Immature natural killer cell (primary cell): ENCODE measurements around the gene MAEA. TPM values are rescaled to one million over a fixed set of nuclear protein-coding genes. Genes with fewer than 3 reads are reported as not detected.

Source experiments
- DNase-seq, 3 donors: peaks; one replicate each; pipeline ENCODE4 v3.0.0; 2022; ENCODE audit warnings: mixed read lengths in 1 of 3
- H3K27ac Mint-ChIP-seq, 6 donors: one replicate each; pipeline ENCODE4 v1.8.0; 2020; ENCODE audit warnings: mixed read lengths in 6 of 6, mild to moderate bottlenecking in 5 of 6, inconsistent platforms in 4 of 6, moderate library complexity in 3 of 6
- H3K27me3 Mint-ChIP-seq, 3 donors: one replicate each; pipeline ENCODE4 v1.8.0; 2020 to 2021; ENCODE audit warnings: low read depth in 3 of 3, mild to moderate bottlenecking in 3 of 3, mixed read lengths in 3 of 3, moderate library complexity in 3 of 3, inconsistent platforms in 1 of 3
- H3K36me3 Mint-ChIP-seq, 3 donors: one replicate each; pipeline ENCODE4 v1.8.0; 2020; ENCODE audit warnings: mixed read lengths in 3 of 3, inconsistent platforms in 2 of 3, mild to moderate bottlenecking in 2 of 3
- H3K4me1 Mint-ChIP-seq, 2 donors: one replicate each; pipeline ENCODE4 v1.8.0; 2020; ENCODE audit warnings: inconsistent platforms in 2 of 2, mild to moderate bottlenecking in 2 of 2, mixed read lengths in 2 of 2, moderate library complexity in 1 of 2
- H3K4me3 Mint-ChIP-seq, 5 donors: one replicate each; pipeline ENCODE4 v1.8.0; 2020; ENCODE audit warnings: mild to moderate bottlenecking in 5 of 5, mixed read lengths in 5 of 5, inconsistent platforms in 3 of 5, moderate library complexity in 3 of 5
- H3K9me3 Mint-ChIP-seq, 6 donors: one replicate each; pipeline ENCODE4 v1.8.0; 2020; ENCODE audit warnings: mild to moderate bottlenecking in 6 of 6, mixed read lengths in 6 of 6, inconsistent platforms in 4 of 6, moderate library complexity in 3 of 6
- polyA plus RNA-seq, 3 donors: library from polyadenylated mRNA; unstranded; fragments of 300-500 nt; fragmentation: Illumina TruSeq; gene quantifications; one replicate each; pipeline ENCODE4 v1.2.3, GENCODE V29; 2021

Gene MAEA
- polyA plus RNA-seq, 3 donors from 2014 or later = 60.7 to 76.0 (median 72.9) TPM

DNA sequence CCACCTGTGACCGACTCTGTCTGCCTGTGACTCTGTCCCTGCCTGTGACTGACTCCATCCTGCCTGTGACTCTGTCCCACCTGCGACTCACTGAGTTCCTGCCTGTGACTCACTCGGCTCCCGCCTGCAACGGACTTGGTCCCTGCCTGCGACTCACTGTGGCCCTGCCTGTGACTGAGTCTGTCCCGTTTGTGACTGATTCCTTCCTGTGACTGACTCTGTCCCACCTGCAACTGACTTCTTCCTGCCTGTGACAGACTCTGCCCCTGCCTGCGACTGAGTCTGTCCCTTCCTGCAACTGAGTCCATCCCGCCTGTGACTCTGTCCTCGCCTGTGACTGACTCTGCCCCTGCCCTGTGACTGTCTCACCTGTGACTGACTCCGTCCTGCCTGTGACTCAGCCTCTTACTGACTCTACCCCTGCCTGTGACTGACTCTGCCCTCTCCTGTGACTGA, 47.7 kb downstream of the MAEA start:
- no peak for DNase-seq
- no peaks in the 10 kb centered on the region for H3K9me3 Mint-ChIP-seq
- peak overlapping the region; percentile 10 to 86 (median 70) for H3K27ac Mint-ChIP-seq
- peaks cover 33 to 37% (median 34%) of the 10 kb centered on the region in 3 donors for H3K36me3 Mint-ChIP-seq
- peaks cover 0 to 3% (median 2%) of the 10 kb centered on the region in 3 donors for H3K27me3 Mint-ChIP-seq
- H3K4me1 Mint-ChIP-seq = peaks cover 17 to 20% of the 10 kb centered on the region in 2 donors
- H3K4me3 Mint-ChIP-seq = no peak overlapping the region

DNA sequence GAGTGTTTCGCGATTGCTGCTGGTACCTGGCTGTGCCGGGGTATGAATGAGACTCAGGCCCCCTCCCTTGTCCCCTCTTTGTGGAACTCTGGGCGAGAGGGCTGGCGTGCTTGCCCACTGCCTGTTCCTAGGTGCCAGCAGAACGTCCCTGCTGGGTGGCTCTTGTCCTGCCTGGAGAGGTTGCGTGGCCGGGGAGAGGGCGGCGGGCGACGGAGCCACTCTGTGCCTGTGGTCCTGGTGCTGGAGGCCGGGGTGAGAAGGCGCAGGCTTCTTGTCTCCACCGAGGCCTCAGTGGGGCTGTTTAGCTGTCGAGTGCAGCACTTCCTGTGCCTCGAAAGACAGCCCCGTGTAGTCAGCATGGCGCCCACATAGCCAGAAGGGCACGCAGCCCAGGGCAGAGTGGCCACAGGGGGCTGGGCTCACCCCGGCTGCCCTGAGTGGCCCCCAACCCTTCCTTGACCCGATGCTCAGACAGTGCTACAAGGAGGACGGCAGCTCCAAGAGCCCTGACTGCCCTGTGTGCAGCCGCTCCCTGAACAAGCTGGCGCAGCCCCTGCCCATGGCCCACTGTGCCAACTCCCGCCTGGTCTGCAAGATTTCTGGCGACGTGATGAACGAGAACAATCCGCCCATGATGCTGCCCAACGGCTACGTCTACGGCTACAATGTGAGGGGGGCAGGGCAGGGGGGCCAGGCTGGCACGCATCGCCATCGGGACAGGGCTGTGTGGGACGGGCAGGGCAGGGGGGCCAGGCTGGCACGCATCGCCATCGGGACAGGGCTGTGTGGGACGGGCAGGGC, 48.5 kb downstream of the MAEA start:
- Mint-ChIP-seq H3K36me3 (peaks cover 33 to 37% (median 34%) of the 10 kb centered on the region in 3 donors), H3K9me3 (no peaks in the 10 kb centered on the region), H3K4me3 (no peak overlapping the region), H3K27ac (peak overlapping the region in 4 of 6 donors; percentile 63 to 86 (median 70)), H3K27me3 (peaks cover 0 to 3% (median 2%) of the 10 kb centered on the region in 3 donors), H3K4me1 (peaks cover 17 to 20% of the 10 kb centered on the region in 2 donors)
- no peak for DNase-seq

DNA sequence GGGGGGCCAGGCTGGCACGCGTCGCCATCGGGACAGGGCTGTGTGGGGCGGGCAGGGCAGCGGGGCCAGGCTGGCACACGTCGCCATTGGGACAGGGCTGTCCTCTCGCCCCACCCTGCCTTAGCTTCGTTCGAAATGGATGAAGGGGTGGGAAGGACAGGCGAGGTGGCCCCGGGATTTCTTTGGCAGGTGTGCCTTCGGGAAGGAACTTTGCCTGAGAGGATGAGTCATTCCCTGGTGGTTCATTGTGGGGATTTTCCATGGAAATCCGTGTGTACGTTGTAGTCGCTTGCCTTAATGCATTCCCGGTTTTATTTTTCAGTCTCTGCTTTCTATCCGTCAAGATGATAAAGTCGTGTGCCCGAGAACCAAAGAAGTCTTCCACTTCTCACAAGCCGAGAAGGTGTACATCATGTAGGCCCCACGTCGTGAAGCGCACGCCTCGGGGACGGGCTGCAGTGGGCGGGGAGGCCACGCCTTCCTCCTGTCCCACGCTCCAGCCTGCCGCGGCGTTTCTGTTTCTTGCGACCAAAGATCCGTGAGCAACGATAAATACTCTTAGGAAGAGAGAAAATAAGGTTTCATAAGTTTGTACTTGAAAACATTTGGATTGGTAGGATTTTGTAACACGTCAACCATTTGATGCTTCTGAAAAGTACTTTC, 49.2 kb downstream of the MAEA start:
- H3K27ac Mint-ChIP-seq = no peak overlapping the region
- peaks cover 0 to 3% (median 2%) of the 10 kb centered on the region in 3 donors for H3K27me3 Mint-ChIP-seq
- H3K36me3 Mint-ChIP-seq = peaks cover 33 to 37% (median 34%) of the 10 kb centered on the region in 3 donors
- H3K9me3 Mint-ChIP-seq = no peaks in the 10 kb centered on the region
- peaks cover 17 to 20% of the 10 kb centered on the region in 2 donors for H3K4me1 Mint-ChIP-seq
- no peak for DNase-seq
- H3K4me3 Mint-ChIP-seq = no peak overlapping the region

- DNase-seq = no peak
- H3K4me1 Mint-ChIP-seq = peaks cover 18 to 19% of the 10 kb centered on the region in 2 donors
- H3K27me3 Mint-ChIP-seq = peaks cover 0 to 3% (median 2%) of the 10 kb centered on the region in 3 donors
- H3K9me3 Mint-ChIP-seq = no peaks in the 10 kb centered on the region
- H3K27ac Mint-ChIP-seq = no peak overlapping the region
- H3K4me3 Mint-ChIP-seq = no peak overlapping the region
- H3K36me3 Mint-ChIP-seq = peaks cover 33 to 34% (median 34%) of the 10 kb centered on the region in 3 donors
Observed at GRCh38 chr4:1339489-1339888, 49.8 kb downstream of the MAEA start.

DNA sequence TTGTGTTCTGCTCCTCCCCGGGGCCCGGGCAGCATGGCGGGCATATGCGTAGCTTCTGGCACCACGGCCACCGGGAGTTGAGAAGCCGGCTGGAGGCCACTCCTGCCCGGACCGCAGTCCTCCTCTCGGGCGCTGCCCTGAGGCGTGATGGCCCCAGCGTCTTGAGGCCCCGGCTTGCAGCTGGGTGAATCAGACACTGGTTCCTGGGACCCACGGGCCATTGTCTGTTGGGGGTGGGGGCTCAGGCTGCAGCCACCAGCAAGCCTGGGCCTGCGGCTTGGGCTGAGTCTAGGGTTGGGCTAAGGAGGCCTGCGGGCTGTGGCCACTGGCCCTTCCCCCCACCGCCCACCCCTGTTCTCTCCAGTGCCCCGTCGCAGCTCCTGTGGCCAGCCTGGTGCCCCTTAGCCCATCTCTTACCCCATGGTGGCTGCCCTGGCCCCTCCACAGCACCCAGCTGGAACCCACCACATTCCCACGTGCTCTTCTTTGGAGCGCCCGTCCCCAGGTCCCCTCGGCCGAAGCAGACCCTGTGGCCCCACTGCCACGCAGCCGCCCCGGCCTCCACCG, 50.6 kb downstream of the MAEA start:
- Mint-ChIP-seq H3K27me3 (peaks cover 3 to 5% (median 4%) of the 10 kb centered on the region in 3 donors), H3K27ac (no peak overlapping the region), H3K4me3 (no peak overlapping the region), H3K9me3 (no peaks in the 10 kb centered on the region), H3K4me1 (peaks cover 16 to 22% of the 10 kb centered on the region in 2 donors), H3K36me3 (peaks cover 29% of the 10 kb centered on the region in 3 donors)
- no peak for DNase-seq

GRCh38 chr4:1340861-1341260, 51.2 kb downstream of the MAEA start:
- DNase-seq = no peak
- Mint-ChIP-seq H3K36me3 (peaks cover 29% of the 10 kb centered on the region in 3 donors), H3K27me3 (peaks cover 3 to 8% (median 7%) of the 10 kb centered on the region in 3 donors), H3K9me3 (no peaks in the 10 kb centered on the region), H3K4me3 (no peak overlapping the region), H3K27ac (no peak overlapping the region), H3K4me1 (peaks cover 20 to 28% of the 10 kb centered on the region in 2 donors)

GRCh38 chr4:1342003-1342402, 52.3 kb downstream of the MAEA start:
- peaks cover 3 to 13% (median 10%) of the 10 kb centered on the region in 3 donors for H3K27me3 Mint-ChIP-seq
- peaks cover 16 to 25% of the 10 kb centered on the region in 2 donors for H3K4me1 Mint-ChIP-seq
- H3K4me3 Mint-ChIP-seq = no peak overlapping the region

DNA sequence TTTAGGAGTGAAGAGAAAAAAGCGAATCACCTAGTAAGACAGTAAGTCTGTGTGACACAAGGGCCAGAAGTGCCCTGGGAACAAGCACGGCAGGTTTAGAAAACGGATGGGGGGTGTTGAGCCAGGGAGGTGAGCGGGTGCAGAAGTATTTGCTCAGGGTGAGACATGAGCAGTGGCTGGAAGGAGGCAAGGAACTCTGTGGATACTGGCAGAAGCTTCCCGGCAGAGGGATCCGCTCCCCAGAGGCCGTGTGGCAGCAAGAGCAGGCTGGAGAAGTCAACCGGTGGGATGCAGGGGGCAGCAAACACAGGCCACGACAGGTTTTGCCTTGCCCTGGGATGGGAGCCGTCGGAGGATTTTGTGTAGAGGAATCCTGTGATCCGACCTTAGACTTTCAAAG, 55.0 kb downstream of the MAEA start:
- Mint-ChIP-seq H3K27ac (peak overlapping the region; percentile 10 to 96 (median 70)), H3K9me3 (no peaks in the 10 kb centered on the region), H3K4me1 (peaks cover 31 to 37% of the 10 kb centered on the region in 2 donors), H3K27me3 (peaks cover 3 to 15% (median 10%) of the 10 kb centered on the region in 3 donors), H3K4me3 (peak overlapping the region; percentile 47 to 92 (median 77)), H3K36me3 (peaks cover 5 to 16% (median 11%) of the 10 kb centered on the region in 3 donors)
- no peak for DNase-seq

More at GRCh38 chr4:1342003-1342402, 52.3 kb downstream of the MAEA start:
- peaks cover 19 to 24% (median 20%) of the 10 kb centered on the region in 3 donors for H3K36me3 Mint-ChIP-seq
- no peaks in the 10 kb centered on the region for H3K9me3 Mint-ChIP-seq
- DNase-seq = no peak
- peak overlapping the region in 1 of 6 donors; percentile 48 for H3K27ac Mint-ChIP-seq

- H3K27ac Mint-ChIP-seq = peak overlapping the region; percentile 87 to 97 (median 95)
- peaks cover 33 to 37% of the 10 kb centered on the region in 2 donors for H3K4me1 Mint-ChIP-seq
- H3K9me3 Mint-ChIP-seq = no peaks in the 10 kb centered on the region
- peak overlapping the region; percentile 88 to 98 (median 92) for H3K4me3 Mint-ChIP-seq
- peaks cover 3 to 15% (median 10%) of the 10 kb centered on the region in 3 donors for H3K27me3 Mint-ChIP-seq
- DNase-seq = peak; percentile 43 to 55 (median 49)
- H3K36me3 Mint-ChIP-seq = peaks cover 3 to 11% (median 9%) of the 10 kb centered on the region in 3 donors
Observed at GRCh38 chr4:1345903-1346780, 56.5 kb downstream of the MAEA start.

GRCh38 chr4:1346781-1347409, 57.2 kb downstream of the MAEA start, which contains the start of gene UVSSA:
Gene UVSSA (plus strand): TSS chr4:1347208. CDS start chr4:1348092, 884 bp downstream.
- Mint-ChIP-seq H3K36me3 (peaks cover 0 to 8% (median 7%) of the 10 kb centered on the region in 3 donors), H3K4me1 (peaks cover 38 to 43% of the 10 kb centered on the region in 2 donors), H3K27ac (peak within 1 kb of the TSS; percentile 96 to 98 (median 96)), H3K27me3 (peaks cover 3 to 15% (median 10%) of the 10 kb centered on the region in 3 donors), H3K4me3 (peak within 1 kb of the TSS; percentile 89 to 98 (median 92)), H3K9me3 (no peaks in the 10 kb centered on the region)
- peak; percentile 100 for DNase-seq

- Mint-ChIP-seq H3K9me3 (no peaks in the 10 kb centered on the region), H3K4me3 (peak overlapping the region; percentile 89 to 92 (median 91)), H3K36me3 (peaks cover 0 to 8% (median 7%) of the 10 kb centered on the region in 3 donors), H3K27me3 (peaks cover 3 to 15% (median 10%) of the 10 kb centered on the region in 3 donors), H3K4me1 (peaks cover 39 to 46% of the 10 kb centered on the region in 2 donors), H3K27ac (peak overlapping the region; percentile 89 to 98 (median 96))
- peak in 1 of 3 donors; percentile 58 for DNase-seq
Observed at GRCh38 chr4:1347410-1347864, 57.7 kb downstream of the MAEA start.

DNA sequence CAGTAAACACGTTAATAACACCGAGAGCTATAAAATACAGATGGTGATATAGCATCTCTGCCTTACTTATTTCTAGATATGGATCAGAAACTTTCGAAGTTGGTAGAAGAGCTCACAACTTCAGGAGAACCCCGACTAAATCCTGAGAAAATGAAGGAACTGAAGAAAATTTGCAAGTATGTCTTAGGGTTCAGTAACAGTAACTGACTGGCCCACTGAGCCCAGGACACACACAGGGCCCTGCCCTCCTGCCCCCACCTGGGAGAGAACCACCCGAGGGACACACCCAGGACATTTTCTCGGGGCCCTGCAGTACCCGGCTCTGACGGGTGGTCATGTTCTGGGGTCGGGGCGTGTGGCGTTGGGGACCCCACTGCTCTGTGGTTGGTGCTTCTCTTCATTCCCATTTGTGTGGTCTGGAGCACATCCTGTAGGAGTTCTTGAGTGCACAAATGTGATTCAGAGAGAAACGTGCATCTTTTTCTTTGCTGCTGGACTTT, 58.4 kb downstream of the MAEA start:
- peaks cover 39 to 46% of the 10 kb centered on the region in 2 donors for H3K4me1 Mint-ChIP-seq
- no peaks in the 10 kb centered on the region for H3K9me3 Mint-ChIP-seq
- DNase-seq = no peak
- H3K36me3 Mint-ChIP-seq = peaks cover 0 to 8% (median 7%) of the 10 kb centered on the region in 3 donors
- H3K4me3 Mint-ChIP-seq = peak overlapping the region; percentile 89 to 92 (median 91)
- H3K27ac Mint-ChIP-seq = peak overlapping the region; percentile 89 to 98 (median 96)
- H3K27me3 Mint-ChIP-seq = peaks cover 3 to 15% (median 10%) of the 10 kb centered on the region in 3 donors
